ENCODE results near the gene SLC16A8.

The SLC16A8 gene

DNA sequence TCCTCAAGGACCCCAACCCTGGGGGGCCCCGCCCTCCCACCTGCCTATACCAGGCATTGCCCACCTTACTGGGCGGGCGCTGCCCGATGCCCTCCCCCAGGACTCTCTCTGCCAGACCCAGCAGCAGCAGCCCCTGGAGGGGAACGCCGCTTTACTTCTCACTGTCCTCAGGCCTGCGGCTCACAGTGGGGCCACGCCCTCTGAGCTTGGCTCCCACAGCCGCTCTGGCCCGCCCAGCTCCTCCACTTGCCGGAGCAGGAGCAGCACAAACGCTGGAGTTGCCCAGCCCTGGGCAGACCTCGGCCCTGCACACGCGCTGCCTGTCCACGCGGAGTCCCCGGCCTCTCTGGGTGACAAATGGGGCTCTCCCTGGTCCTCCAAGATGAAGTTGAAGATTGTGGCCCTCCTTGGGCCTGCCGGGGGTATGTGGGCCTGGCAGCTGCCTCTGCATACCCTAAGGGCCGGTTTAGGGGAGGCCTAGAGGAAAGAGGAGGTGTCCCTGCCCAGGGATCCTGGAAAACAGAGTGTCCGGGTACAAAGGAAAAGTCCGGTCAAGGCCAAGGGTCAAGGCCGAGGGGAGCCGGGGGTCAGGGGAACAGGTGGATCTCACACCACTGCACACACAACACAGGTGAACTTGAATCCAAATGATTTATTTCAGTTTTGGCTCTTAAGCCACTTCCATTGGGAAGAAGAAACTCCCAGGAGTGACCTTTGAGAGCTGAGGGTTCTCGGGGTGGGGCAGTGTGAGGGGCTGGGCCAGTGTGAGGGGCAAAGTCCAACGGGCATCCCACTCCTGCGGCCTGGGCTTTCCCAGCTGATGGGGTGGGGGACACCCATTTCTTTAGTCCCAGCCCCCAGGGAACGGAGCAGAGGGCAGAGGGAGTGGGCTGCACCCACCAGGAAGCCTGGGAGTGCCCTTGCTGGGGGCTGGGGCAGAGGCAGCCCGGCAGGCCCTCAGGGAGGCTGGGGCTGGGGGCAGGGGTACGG is 27.2 kb upstream of the SLC16A8 start:
- DNase-seq = no peak

DNA sequence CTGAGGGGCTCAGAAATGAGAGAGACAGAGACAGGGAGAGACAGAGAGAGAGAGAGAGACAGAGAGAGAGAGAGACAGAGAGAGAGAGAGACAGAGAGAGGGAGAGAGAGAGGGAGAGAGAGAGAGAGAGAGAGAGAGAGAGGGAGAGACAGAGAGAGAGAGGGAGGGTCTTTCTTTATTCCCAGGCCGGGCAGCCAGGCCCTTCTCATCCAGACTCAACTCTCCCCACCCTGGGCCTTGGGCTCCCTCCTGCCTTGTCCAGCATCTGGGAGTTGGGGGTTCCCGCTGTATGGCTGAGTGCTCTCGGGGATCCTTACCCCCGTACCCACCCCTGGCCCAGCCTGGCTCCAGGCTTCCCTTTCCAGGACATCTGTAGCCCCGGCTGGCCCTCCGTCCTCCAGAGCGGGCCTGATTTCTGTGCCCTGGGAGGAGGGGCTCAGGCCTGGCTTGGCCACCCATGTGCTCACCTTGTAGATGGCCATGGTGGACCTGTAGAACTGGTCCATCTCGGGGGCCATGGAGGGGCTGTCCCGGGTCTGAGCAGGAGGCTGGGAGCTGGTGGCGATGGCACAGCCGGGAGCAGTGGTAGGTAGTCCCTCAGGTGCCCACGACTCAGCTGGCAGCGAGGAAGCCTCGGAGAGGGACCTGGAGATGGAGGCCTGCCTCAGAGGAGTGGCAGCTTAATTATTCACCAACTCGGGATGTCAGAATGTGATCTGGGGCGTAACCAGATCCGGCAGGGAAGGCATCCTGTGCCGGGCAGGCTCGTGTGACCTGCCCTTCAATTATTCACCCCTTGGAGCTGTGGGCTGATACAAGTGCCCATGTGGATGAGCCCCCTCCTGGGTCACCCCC is 26.3 kb upstream of the SLC16A8 start, which contains the start of gene BAIAP2L2:
BAIAP2L2 (minus strand) TSS at position 677 of the 855 bp plus-strand sequence; CDS start at position 518, 159 bp downstream.
- no peak for DNase-seq

DNA sequence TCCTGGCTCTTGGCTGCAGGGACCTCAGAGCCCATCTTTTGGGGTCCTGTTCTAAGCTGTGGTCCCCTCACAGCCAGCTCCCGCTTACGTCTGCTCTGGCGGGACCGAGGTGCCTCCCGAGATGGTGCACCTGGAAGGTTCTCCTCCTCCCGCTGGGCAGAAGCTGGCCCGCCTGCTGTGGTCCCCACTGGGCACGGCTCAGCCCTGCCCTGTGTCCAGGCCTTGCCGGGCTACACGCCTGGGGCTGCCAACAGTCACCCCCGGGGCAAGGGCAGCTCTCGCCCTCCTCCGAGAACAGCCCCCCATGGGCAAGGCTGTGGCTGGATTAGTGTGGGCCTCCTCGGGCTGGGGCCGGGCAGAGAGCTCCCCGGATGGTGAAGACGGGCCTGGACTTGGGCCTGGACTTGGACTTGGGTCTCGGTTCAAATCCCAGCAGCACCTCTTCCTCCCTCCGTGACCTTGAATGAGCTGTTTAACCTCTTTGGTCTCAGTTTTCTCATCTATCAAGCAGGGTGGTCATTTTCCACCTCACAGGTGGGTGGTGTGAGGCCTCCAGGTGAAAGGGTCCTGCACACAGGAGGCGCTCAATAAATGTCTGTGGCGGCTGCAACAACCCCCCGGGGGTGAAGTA is 25.5 kb upstream of the SLC16A8 start:
- no peak for DNase-seq

DNA sequence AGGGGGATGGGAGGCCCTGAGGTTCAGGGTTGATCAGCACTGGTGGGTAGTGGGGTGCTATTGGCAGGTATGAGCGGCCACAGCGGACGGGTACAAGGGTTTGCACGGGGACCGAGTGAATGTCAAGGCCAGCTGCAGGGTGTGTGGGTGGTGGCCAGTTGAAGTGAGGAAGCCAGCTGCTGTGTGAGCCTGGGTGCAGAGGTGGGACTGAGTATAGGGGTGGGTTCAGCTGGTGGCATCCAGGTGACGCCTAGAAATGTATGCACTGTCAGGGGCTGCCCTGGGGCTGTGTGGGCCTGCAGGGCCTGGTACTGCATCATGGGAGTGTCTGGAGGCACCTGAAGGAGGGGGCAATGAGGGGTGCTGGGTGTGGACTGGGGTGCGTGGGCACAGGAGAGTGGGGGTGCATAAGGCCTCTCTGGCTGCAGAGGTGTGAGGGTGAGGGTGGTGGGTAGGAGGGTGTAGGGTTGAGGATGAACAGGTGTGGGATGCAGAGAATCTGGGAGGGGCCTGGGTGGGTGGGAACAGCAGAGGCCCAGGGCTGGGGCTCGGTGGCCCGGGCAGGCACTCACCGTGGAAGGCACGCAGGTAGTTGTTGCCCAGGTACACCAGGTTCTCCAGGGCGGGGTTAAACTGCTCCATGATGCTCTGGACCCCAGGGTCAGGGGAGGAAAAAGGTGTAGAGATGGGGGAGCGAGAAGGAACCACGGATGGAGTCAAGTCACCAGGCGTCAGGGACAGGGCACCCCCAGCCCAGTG is 24.8 kb upstream of the SLC16A8 start:
- no peak for DNase-seq

DNA sequence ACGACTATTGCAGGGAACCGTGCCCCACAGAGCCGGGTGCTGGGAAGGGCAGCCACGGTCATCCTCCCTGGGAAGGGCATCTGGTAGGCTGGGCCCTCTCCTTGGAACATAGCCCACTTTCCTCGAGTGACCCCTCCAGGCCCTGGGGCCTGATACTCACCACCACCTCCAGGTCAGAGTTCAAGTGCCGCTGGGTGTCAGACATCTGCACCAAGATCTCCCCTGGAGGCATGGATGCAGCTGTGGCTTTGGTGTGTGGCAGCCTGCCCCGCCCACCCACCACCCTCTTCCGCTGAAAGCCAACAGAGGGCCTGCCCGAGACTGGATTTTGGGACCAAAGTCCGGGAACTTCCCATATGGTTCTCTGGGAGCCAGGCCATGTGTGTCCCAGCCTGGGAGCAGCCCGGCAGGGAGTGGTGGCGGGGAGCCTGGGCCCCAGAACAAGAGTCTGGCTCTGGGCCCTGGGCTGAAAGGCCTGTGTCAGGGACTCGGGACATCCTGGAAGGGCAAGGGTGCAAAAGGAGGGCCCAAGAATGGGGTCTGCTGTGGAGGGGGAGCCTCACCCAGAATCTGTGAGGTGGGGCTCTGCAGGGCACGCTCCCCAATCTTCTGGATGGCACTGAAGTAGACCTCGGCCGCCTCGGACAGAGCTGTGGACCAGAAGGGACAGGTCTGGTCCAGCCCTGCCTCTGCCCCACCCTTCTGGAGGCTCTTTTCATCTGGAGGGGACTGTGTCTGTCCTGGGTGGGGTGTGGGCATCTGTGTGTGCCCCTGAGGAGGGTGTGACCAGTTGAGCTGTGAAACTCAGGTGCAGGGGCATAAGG is 23.9 kb upstream of the SLC16A8 start:
- DNase-seq = no peak

DNA sequence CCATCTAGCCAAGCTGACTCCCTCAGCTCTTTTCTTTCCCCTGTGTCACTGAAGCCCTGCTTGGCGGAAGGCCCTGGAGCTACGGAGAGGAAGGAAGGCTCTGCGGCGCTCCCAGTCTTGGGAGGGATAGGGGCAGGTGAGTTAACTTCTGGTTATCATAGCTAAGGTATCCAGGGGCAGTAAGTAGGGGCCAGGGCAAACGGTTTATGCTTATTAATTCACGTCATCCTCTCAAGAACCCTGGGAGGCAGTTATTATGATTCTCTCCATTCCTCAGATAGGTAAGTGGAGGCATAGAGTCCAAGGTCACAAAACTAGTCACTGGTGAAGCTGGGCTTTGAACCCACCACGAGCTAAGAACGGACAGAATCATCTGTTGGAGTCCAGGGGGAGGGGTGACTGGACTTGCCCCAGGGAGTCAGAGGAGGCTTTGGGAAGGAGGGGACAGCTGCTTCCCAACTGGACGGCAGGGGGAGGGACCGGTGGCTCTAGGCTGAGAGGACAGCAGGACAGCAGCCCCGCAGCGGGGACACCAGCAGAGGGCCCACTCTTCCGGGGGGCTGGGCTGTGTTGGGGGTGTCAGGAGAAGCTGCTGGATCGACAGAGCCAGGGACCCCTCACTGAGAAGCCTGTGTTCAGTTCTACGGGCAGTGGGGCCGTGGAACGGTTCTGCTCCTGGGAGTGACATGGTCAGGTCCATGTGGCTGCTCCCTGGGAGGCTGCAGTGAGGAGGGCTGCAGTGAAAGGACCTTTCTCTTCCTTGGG is 23.0 kb upstream of the SLC16A8 start:
- no peak for DNase-seq

DNA sequence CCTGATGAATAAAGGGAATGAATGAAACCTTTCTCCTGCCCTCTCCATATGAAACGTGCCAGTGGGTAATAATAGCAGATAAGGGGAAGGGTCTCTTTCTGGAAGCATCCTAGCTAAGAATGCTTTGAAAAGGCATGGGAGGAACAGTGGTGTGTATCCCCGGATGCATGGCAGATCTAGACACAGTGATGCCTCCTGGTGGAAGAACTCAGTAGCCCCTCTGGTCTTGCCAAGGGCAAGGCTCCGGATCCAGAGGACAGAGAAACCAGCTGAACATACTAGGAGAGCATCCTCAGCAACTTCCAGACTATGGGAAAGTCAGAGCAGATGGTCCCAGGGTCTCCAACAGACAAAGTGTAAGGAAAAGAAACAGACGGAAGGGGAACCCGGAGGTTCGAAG is 20.1 kb upstream of the SLC16A8 start:
- no peak for DNase-seq

DNA sequence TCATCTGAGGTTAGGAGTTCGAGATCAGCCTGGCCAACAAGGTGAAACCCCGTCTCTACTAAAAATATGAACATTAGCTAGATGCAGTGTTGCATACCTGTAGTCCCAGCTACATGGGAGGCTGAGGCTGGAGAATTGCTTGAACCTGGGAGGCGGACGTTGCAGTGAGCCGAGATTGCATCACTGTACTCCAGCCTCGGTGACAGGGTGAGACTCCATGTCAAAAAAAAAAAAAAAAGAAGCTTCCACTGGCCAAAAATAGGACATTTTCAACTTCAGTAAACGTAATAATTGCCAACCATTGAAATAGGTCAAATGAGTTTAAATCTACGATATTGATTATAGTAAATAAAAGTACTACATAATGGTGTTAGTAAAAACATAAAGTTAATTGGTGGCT is 19.7 kb upstream of the SLC16A8 start:
- no peak for DNase-seq

DNA sequence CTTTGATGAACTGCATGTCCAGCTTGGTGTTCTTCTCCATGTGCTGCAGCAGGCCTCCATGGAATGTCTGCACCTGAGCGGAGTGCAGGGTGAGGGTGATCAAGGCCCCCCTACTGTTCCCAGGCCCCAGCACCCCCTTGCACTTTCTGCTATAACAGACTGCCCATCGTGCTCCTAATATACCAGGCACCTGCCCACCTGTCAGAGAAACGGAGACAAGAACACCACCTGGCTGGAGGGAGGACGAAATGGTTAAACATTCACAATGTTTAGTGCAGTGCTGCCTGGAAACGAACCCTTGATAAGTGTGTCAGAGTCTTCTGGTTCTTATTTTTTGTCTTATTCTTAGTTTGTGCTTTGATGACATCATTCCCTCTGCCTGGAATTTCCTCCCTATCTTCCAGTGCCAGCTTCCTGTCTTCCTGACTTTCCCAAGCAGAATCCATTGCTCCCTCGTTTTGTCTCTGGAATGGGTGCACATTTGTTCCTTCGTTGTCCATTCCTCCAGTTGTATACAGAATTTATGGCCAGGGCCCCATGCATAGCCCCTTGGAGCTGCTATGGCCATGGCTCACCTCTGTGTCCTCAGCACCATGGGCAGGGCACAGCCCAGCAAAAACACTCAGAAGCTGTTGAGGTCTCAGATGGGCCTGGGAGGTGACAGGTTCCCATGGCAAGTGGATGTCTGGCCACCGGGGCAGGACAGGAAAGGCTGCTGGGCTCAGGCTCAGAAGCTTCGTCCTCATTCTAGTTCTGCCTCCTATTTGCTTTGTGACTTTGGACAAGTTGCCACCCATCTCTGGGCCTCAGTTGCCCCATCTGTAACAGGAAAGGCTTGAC is 14.6 kb upstream of the SLC16A8 start:
- DNase-seq = no peak

DNA sequence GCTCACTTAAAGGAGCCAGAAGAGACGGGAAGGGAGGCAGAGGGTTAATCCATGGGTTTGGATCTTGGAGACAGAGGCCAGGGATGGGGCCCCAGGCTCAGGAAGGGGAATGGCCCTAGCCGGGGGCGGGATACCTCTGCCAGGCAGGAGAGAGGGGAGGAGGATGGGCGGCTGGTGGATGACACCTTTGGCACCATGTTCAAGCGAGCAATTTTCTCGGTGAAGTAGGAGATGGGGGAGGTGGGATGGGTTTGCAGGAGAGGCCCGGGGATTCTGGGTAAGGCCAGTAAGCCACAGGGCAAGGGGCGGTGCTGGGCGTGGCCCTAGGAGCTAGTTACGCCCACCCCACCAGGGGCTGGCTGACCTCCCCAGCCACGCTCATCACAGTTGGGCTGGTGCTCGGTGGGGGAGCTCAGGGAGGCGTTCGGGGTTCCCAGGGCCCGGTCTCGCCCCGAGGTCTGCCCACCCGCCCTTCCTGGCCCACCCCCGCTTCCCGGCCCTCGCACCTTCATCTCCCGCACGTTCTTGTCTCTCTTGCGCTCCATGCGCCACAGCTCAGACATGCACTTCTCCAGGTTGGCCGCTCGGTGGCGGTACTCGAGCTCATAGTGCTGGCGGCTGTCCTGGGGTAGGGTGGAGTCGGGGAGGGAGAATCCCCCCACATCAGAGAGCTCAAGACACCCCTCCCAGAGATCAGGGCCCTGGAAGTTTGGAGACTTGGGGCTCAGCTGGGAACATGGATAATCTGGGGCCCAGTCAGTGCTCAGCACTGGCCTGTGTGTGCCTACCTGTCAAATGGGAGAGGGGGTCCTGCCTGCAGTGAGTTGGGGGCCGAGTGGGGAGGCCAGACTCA is 13.8 kb upstream of the SLC16A8 start:
- DNase-seq = no peak

DNA sequence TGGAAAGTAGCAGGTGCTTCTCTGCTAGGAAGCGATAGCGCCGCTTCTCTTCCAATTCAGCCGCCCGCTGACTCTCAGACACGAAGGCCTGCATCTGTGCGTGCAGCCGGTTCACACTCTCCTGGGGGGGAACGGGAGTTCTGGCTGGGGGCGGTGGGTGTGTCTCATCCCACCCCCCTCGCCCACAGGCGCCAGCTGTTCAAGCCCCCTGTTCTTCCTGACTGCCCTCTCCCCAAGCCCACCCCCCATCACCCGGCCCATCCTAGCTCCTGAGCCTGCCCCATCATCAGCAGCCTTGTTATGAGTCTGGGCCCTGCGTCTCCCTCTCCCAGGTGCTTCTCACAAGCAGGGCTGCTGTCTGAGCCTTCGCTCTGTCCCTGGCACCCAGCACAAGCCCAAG is 13.1 kb upstream of the SLC16A8 start:
- DNase-seq = no peak

DNA sequence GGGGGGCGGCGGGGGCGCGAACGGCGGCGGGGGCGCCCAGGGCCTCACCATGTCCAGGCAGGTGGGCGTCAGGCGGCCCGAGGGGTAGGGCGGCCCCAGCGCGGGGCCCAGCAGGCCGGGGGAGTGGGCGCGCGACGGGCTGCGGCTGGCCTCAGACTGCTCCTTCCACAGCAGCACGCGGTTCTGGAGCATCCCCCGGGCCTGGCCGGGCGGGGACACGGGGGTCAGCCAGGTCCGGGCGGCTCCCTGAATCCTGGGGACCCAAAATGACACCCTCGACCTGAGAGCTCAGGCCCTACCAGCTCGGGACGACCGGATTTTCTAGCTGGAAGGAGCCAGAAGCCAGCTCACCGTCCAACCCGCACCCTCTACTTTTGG is 5.5 kb upstream of the SLC16A8 start:
- no peak for DNase-seq

DNA sequence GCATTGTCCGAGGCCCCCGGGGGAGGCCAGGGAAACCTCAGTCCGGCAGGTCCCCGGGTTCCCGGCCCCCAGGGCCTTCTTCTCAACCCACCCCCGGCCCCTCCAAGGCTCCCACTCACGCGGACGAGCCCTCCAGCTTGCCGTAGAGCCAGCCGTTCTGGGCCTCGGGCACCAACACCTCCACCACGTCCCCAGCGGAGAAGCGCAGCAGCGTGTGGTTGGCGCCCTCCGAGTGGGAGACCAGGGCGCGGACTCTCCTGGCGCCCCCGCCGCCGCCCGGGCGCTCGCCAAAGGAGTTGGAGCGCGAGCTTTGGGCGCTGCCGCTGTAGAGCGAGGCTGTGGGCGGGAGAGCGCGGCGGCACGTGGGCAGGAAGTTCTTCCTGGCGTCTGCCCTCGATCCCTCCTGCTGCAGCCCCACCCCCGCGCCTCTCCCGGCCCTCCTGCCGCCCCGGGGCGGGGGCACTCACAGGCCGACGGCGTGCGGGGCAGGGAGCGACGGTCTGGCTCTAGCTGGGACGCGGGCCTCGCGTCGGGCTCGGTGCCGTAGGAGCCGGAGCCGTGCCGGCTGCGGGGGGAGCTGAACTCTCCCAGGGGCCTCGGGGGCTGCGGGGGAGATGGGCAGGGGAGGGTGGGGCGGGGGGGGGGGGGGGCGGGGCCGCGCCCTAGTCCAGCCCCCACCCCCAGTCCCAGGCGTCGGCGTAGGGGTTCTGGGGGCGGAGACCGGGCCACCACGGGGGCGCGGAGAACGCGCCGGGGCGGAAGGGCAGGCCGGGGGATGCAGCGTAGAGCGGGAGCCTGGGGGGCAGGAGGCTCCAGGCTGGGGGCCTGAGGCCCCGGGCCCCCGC is 4.9 kb upstream of the SLC16A8 start:
- DNase-seq = no peak

DNA sequence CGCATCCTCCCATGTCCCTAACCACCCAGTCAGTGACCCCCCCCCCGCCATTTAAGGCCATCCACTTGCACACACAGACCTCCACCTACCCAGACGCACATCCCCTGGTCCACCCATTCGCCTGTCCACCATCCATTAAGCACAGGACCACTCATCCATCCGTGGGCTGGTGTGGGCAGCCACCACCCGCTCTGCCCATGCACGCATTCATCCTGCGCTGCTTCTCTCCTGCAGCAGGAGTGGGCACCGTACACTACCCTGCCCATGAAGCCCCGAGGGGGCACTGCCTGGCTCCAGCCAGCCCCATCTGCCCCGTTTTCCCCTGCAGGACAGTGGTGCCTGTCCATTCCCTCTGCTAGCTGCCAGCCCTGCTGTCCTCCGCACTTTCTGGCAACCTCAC is 3.9 kb upstream of the SLC16A8 start:
- no peak for DNase-seq

DNA sequence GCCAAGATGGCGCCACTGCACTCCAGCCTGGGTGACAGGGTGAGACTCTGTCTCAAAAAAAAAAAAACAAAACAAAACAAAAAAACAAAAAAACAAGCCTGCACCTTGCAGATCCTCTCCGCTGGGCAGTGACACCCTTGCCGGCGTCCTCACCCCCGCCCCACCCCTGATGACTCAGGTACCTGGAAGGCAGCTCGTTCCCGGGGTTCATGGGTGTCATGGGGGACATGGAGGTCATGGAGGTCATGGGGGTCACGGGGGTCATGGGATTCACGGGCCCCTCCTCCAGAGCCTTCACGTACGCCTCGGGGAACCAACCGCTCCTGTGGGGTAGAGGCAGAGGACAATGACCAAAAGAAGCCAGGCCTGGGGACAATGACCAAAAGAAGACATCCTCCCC is 3.0 kb upstream of the SLC16A8 start:
- no peak for DNase-seq

DNA sequence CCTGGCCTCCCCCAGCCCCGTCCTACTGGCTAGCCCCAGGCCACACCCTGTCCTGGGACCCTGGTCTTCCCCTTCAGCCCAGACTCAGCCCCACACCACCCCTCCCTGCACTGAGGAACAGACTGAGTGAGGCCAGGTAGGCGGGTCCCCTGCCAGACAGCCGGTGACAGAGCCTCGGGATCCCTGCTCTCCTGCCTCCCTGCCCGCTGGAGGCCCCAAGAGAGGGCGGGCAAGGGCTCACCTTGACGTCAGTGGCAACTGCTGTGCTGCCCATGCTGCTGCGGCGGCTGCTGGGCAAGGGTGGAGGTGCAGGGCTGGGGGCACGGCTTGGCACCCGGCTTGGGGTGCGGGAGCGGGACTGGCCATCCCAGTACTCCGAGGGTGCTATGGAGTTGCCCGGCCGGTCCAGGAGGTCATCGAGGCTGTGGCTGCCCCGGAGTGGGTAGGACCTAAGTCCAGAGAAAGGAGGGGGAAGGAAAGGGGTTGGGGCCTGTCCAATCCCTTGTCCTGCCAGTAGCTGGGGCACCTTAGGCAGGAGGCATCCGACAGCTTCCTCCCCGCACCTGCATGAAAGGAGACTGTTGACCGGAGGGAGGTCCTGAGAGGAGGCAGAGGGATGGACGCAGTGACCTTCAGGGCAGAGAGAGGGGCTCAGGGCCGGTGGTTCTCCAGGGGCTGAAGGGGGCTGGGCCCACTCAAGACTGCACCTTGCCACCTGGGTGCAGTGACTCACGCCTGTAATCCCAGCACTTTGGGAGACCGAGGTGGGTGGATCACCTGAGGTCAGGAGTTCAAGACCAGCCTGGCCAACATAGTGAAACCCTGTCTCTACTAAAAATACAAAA is 2.2 kb upstream of the SLC16A8 start:
- DNase-seq = no peak

DNA sequence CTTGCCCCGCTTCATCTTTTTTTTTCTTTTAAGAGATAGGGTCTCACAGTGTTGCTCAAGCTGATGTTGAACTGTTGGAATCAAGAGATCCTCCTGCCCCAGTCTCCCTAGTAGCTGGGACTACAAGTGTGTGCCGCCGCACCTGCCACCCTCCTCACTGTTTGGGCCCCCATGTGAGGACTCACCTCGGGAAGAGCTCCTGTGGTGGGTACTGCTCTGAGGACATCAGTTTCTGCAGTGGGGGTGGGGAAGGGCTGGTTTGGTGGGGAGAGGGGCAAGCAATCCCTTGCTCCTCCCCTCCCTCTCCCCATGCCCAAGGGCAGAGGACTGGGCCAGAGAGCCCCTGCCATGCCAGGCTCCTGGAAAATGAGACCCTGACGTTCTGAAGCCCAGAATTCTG is 1.5 kb upstream of the SLC16A8 start:
- DNase-seq = no peak
